Stimulated activated naive CD4-positive, alpha-beta T cell (primary cell): ENCODE data around the gene HAVCR2.

Source experiments
- DNase-seq, 6 experiments: peaks; one replicate each; lab custom pipeline; 2025; lab: John Stamatoyannopoulos, UW

The HAVCR2 gene

GRCh38 chr5:157108976-157109375 lies at the start of gene HAVCR2:
HAVCR2 (minus strand) TSS chr5:157109044; CDS start chr5:157108983, 61 bp downstream.
- peak in 5 of 6 experiments; percentile 2 to 69 (median 62) for DNase-seq

- DNase-seq, result no peak
Measured at GRCh38 chr5:157157293-157157891, 48.5 kb upstream of the HAVCR2 start.

- no peak for DNase-seq
Measured at GRCh38 chr5:157155297-157155696, 46.5 kb upstream of the HAVCR2 start.

- DNase-seq, result no peak
Measured at GRCh38 chr5:157150995-157151394, 42.2 kb upstream of the HAVCR2 start.

GRCh38 chr5:157148734-157149615 lies 40.1 kb upstream of the HAVCR2 start:
- DNase-seq, result peak; percentile 46 to 88 (median 66)

- peak in 5 of 6 experiments; percentile 15 to 90 (median 58) for DNase-seq
Measured at GRCh38 chr5:157143127-157143971, 34.5 kb upstream of the HAVCR2 start.

- peak; percentile 71 to 96 (median 93) for DNase-seq
Measured at GRCh38 chr5:157142317-157143126, 33.7 kb upstream of the HAVCR2 start, which contains the start of gene MED7. MED7 (minus strand) TSS chr5:157142865; CDS start chr5:157139431, 3,434 bp downstream.

GRCh38 chr5:157137691-157138090 lies 28.8 kb upstream of the HAVCR2 start:
- DNase-seq, result no peak

GRCh38 chr5:157132281-157132612 lies 23.4 kb upstream of the HAVCR2 start:
- DNase-seq, result no peak

- DNase-seq, result no peak
Measured at GRCh38 chr5:157130925-157131324, 22.1 kb upstream of the HAVCR2 start.

GRCh38 chr5:157121709-157122108 lies 12.9 kb upstream of the HAVCR2 start:
- no peak for DNase-seq

GRCh38 chr5:157120102-157120501 lies 11.3 kb upstream of the HAVCR2 start:
- DNase-seq, result no peak

- DNase-seq, result no peak
Measured at GRCh38 chr5:157116483-157116954, 7.7 kb upstream of the HAVCR2 start.

GRCh38 chr5:157115502-157115901 lies 6.7 kb upstream of the HAVCR2 start:
- no peak for DNase-seq

GRCh38 chr5:157115012-157115411 lies 6.2 kb upstream of the HAVCR2 start:
- no peak for DNase-seq

GRCh38 chr5:157113002-157113401 lies 4.2 kb upstream of the HAVCR2 start:
- no peak for DNase-seq

GRCh38 chr5:157109744-157110143 lies 900 bp upstream of the HAVCR2 start:
- DNase-seq, result peak in 3 of 6 experiments; percentile 9 to 40 (median 30)

GRCh38 chr5:157107508-157107907 lies 1.3 kb downstream of the HAVCR2 start:
- no peak for DNase-seq

GRCh38 chr5:157106630-157107461 lies 2.0 kb downstream of the HAVCR2 start:
- no peak for DNase-seq

GRCh38 chr5:157100140-157100679 lies 8.6 kb downstream of the HAVCR2 start:
- DNase-seq, result no peak
